ENCODE data around the gene SLC9A7.

DNA sequence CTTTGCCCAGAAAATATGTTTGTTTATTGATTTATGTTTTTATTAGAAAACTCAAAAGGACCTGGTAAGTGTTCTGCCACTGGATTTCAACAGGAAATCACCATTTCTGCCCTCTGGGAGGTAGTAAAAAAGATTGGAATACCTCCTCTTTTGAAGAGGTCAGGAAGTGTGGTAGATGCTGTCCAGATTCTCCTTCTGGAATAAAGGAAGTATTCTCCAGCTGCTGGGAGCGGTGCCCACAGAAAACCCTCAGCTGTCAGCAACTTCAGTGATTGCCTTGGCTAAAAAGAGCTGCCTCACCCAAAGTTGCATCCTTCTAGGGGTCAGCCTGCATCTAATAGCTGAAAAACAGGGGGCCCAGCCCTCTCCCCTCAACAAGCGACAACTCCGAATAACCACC is 199.9 kb downstream of the SLC9A7 start:
- TF ChIP-seq CTCF (conservative IDR thresholded peaks at IDR 0.05; ENCODE audit: low read depth in 2 of 2), result no peak
- TF ChIP-seq CREB1 (CRISPR knock-in tag; IDR thresholded peaks at IDR 0.05; ENCODE audit: low read depth), result no peak
- TF ChIP-seq EZH2phosphoT487 (IDR thresholded peaks at IDR 0.05; ENCODE audit: unreplicated experiment), result no peak
- no peak for TF ChIP-seq POLR2AphosphoS5 (IDR thresholded peaks at IDR 0.05; ENCODE audit: low read depth)
- TF ChIP-seq EZH2 (IDR thresholded peaks at IDR 0.05; ENCODE audit: low read depth, unreplicated experiment), result no peak
- TF ChIP-seq JUNB (IDR thresholded peaks at IDR 0.05; ENCODE audit: unreplicated experiment), result no peak
- TF ChIP-seq NANOG (IDR thresholded peaks at IDR 0.05; ENCODE audit: borderline replicate concordance), result no peak

All from GM23338 (cell line).